ENCODE data around the gene PI16.
A peak's percentile ranks its signal among the peaks of the same experiment; 100 is the strongest.

PI16 gene

GRCh38 chr6:36920546-36920945 lies 34.0 kb upstream of the PI16 start:
- no peak overlapping the region for H3K4me3 ChIP-seq (ENCODE audit: low read depth, low read length)
- TF ChIP-seq CTCF (IDR thresholded peaks at IDR 0.05; ENCODE audit: insufficient read depth, low read depth, low read length, missing control alignments): no peak
- no peak for DNase-seq (ENCODE audit: low read depth)

- no peak overlapping the region for H3K4me3 ChIP-seq (ENCODE audit: low read depth, low read length)
- TF ChIP-seq CTCF (IDR thresholded peaks at IDR 0.05; ENCODE audit: insufficient read depth, low read depth, low read length, missing control alignments): no peak
- no peak for DNase-seq (ENCODE audit: low read depth)
Measured at GRCh38 chr6:36924131-36924530, 30.4 kb upstream of the PI16 start.

GRCh38 chr6:36924778-36925374 lies 29.7 kb upstream of the PI16 start:
- DNase-seq (ENCODE audit: low read depth): no peak

GRCh38 chr6:36925809-36926208 lies 28.7 kb upstream of the PI16 start:
- H3K4me3 ChIP-seq (ENCODE audit: low read depth, low read length): no peak overlapping the region
- peak; percentile 56 for DNase-seq (ENCODE audit: low read depth)
- no peak for TF ChIP-seq CTCF (IDR thresholded peaks at IDR 0.05; ENCODE audit: insufficient read depth, low read depth, low read length, missing control alignments)

More at GRCh38 chr6:36924778-36925374, 29.7 kb upstream of the PI16 start:
- TF ChIP-seq CTCF (IDR thresholded peaks at IDR 0.05; ENCODE audit: insufficient read depth, low read depth, low read length, missing control alignments): no peak
- no peak overlapping the region for H3K4me3 ChIP-seq (ENCODE audit: low read depth, low read length)

GRCh38 chr6:36926708-36927513 lies 27.6 kb upstream of the PI16 start:
- no peak overlapping the region for H3K4me3 ChIP-seq (ENCODE audit: low read depth, low read length)
- TF ChIP-seq CTCF (IDR thresholded peaks at IDR 0.05; ENCODE audit: insufficient read depth, low read depth, low read length, missing control alignments): no peak
- DNase-seq (ENCODE audit: low read depth): no peak

GRCh38 chr6:36927691-36928546 lies 26.6 kb upstream of the PI16 start:
- TF ChIP-seq CTCF (IDR thresholded peaks at IDR 0.05; ENCODE audit: insufficient read depth, low read depth, low read length, missing control alignments): no peak
- DNase-seq (ENCODE audit: low read depth): no peak
- H3K4me3 ChIP-seq (ENCODE audit: low read depth, low read length): no peak overlapping the region

Data from GM12865 (cell line).